ENCODE results near the gene SF3A2.

Gene SF3A2

DNA sequence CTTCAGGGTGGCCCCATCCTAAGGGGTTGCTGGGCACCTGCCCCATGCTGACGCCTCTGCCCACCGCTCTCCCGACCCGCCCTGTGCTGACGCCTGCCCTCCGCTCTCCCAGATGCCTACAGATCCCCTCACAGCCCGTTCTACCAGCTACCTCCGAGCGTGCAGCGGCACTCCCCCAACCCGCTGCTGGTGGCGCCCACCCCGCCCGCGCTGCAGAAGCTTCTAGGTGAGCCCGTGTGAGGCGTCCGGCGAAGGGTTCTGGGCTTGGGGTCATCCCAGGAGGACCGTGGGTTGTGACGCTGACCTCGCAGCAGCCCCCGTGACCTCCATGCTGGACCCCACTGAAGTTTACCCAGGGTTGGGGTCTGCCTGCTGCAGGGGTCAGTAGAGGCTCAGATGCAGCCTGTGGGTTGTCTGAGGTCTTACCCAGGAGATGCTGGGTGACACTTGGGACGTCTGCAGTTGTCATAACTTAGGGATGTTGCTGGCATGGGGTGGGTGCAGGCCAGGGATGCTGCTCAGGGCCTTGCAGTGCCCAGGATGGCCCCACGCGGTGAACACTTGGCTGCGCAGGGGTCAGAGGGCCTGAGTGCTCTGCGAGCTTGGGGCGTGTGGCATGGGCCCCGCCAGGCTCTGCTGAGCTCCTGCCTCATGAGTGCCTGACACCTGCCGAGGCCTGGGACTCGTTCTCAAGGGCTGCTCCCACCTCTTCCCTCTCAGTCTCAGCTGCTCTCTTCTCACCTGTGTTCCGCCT, 25.5 kb upstream of the SF3A2 start:
- TF ChIP-seq, protein P1, sequence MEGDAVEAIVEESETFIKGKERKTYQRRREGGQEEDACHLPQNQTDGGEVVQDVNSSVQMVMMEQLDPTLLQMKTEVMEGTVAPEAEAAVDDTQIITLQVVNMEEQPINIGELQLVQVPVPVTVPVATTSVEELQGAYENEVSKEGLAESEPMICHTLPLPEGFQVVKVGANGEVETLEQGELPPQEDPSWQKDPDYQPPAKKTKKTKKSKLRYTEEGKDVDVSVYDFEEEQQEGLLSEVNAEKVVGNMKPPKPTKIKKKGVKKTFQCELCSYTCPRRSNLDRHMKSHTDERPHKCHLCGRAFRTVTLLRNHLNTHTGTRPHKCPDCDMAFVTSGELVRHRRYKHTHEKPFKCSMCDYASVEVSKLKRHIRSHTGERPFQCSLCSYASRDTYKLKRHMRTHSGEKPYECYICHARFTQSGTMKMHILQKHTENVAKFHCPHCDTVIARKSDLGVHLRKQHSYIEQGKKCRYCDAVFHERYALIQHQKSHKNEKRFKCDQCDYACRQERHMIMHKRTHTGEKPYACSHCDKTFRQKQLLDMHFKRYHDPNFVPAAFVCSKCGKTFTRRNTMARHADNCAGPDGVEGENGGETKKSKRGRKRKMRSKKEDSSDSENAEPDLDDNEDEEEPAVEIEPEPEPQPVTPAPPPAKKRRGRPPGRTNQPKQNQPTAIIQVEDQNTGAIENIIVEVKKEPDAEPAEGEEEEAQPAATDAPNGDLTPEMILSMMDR (IDR thresholded peaks at IDR 0.05): no peak
- Histone ChIP-seq H3K36me3 (ENCODE audit: control insufficient read depth, insufficient read depth, low read length) (no peaks in the 10 kb centered on the region), H3K27me3 (ENCODE audit: control insufficient read depth, insufficient read depth, low read length) (no peaks in the 10 kb centered on the region), H3K4me3 (ENCODE audit: low read depth, low read length) (no peak overlapping the region), H3K4me1 (no peaks in the 10 kb centered on the region), H3K79me2 (peaks cover 6% of the 10 kb centered on the region), H3K9me3 (ENCODE audit: control insufficient read depth, low read length) (no peaks in the 10 kb centered on the region), H3K9ac (no peak overlapping the region), H3K27ac (no peak overlapping the region), H3K4me2 (ENCODE audit: low read length) (no peak overlapping the region), H2AFZ (no peak overlapping the region)

DNA sequence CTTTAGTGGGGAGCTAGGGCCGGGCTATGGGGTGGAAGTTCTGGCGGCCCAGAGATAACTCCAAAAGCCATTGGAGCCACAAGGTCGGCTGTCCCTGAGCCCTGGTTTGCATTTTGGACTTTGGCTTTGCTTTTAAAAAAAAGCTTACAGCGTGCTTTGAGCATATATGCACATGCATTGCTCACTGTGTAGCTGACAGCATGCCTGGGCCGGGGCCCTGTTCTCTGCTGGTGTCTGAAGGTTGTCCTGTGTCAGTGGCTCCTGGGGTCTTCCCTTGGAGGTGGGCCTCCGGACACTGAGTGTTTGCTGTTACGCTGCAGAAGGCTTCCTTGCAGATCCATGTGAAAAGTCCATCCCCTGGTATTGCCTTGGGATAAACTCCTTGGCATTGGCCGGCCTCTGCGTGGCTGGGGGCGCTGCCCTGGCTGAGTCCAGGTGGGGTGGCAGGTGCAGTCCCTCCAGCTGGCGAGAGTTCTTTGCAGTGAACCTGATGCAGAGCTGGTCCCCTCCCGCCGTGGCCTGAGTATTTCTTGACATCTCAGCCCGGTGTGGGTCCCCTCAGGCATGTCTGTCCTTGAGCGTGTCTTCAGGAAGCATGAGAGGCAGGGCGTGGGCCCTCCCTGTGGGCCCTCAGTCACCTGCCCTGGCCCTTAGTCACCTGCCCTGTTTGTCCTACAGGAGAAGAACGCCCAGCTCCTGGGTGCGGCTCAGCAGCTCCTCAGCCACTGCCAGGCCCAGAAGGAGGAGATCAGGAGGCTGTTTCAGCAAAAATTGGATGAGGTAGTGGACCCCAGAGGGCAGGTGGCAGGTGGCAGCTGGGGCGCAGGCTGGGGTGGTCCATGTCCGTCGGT, 23.5 kb upstream of the SF3A2 start:
- Histone ChIP-seq H3K4me2 (ENCODE audit: low read length) (no peak overlapping the region), H3K36me3 (ENCODE audit: control insufficient read depth, insufficient read depth, low read length) (no peaks in the 10 kb centered on the region), H3K79me2 (no peaks in the 10 kb centered on the region), H3K4me3 (ENCODE audit: low read depth, low read length) (no peak overlapping the region), H3K9ac (no peak overlapping the region), H2AFZ (no peak overlapping the region), H3K9me3 (ENCODE audit: control insufficient read depth, low read length) (no peaks in the 10 kb centered on the region), H3K27me3 (ENCODE audit: control insufficient read depth, insufficient read depth, low read length) (no peaks in the 10 kb centered on the region), H3K27ac (no peak overlapping the region), H3K4me1 (no peaks in the 10 kb centered on the region)
- TF ChIP-seq, protein P1 (IDR thresholded peaks at IDR 0.05): no peak

DNA sequence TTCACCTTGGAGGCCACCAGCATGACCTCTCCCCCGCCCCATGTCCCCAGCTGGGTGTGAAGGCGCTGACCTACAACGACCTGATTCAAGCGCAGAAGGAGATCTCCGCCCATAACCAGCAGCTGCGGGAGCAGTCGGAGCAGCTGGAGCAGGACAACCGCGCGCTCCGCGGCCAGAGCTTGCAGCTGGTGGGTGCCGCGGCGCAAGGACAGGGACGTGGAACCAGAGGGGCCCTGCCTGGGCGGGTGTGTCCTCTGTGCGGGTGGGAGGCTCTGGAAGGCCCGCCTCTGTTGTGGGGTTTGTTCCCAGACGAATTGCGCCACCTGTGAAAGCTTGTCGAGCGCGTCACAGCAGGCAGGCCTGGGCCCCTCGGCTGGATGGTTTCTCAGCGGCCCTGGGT, 22.8 kb upstream of the SF3A2 start:
- H3K36me3 ChIP-seq (ENCODE audit: control insufficient read depth, insufficient read depth, low read length): no peaks in the 10 kb centered on the region
- H3K4me2 ChIP-seq (ENCODE audit: low read length): no peak overlapping the region
- TF ChIP-seq, protein P1 (IDR thresholded peaks at IDR 0.05): no peak
- no peak overlapping the region for H2AFZ ChIP-seq
- no peak overlapping the region for H3K9ac ChIP-seq
- H3K4me3 ChIP-seq (ENCODE audit: low read depth, low read length): no peak overlapping the region
- H3K27ac ChIP-seq: no peak overlapping the region
- H3K27me3 ChIP-seq (ENCODE audit: control insufficient read depth, insufficient read depth, low read length): no peaks in the 10 kb centered on the region
- H3K4me1 ChIP-seq: no peaks in the 10 kb centered on the region
- no peaks in the 10 kb centered on the region for H3K9me3 ChIP-seq (ENCODE audit: control insufficient read depth, low read length)
- no peaks in the 10 kb centered on the region for H3K79me2 ChIP-seq

DNA sequence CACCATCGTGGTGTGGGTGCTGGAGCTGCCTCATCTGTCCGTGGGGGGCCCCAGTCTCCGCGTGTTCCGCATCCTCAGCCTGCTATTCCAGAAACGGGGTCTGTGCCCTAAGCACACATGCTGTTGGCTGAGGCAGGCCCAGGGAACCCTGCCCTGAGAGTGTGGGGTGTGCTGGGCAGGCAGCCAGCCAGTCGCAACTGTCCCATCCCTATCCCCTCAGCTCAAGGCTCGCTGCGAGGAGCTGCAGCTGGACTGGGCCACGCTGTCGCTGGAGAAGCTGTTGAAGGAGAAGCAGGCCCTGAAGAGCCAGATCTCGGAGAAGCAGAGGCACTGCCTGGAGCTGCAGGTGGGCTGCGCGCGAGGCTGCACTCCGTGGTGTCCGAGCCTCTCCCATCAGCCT, 22.4 kb upstream of the SF3A2 start:
- TF ChIP-seq, protein P1 (IDR thresholded peaks at IDR 0.05): no peak
- H3K27ac ChIP-seq: no peak overlapping the region

More for the DNA sequence above, 22.4 kb upstream of the SF3A2 start:
- Histone ChIP-seq H2AFZ (no peak overlapping the region), H3K36me3 (ENCODE audit: control insufficient read depth, insufficient read depth, low read length) (no peaks in the 10 kb centered on the region), H3K9ac (no peak overlapping the region), H3K9me3 (ENCODE audit: control insufficient read depth, low read length) (no peaks in the 10 kb centered on the region), H3K79me2 (no peaks in the 10 kb centered on the region), H3K4me2 (ENCODE audit: low read length) (no peak overlapping the region), H3K27me3 (ENCODE audit: control insufficient read depth, insufficient read depth, low read length) (no peaks in the 10 kb centered on the region), H3K4me1 (no peaks in the 10 kb centered on the region), H3K4me3 (ENCODE audit: low read depth, low read length) (no peak overlapping the region)

All from parathyroid adenoma (tissue), 2 donors.